ENCODE data around the gene SND1.

Gene SND1

GRCh38 chr7:127651556-127652332 is at the start of gene SND1:
SND1 (plus strand) TSS chr7:127652194; CDS start chr7:127652374, 180 bp downstream.
- peak; percentile 99 for DNase-seq

DNA sequence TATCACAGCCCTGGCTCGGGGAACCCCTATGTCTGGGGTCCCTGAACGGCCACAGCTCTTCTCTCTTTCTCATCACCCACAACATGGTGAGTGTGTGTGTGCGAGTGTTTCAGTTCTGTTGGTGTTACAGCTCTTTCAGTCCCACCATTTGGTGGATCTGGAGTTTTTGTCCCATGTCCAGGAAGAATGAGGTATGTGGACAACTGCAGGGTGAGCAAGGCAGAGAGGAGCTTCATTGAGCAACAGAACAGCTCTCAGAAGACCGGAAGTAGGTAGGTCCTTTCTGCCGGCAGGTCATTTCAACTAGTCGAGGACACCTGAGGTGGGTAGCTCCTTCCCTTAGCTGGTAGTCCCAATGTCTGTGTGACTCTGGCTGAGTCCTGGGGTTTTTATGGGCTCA is 43.5 kb upstream of the SND1 start:
- no peak for DNase-seq

DNA sequence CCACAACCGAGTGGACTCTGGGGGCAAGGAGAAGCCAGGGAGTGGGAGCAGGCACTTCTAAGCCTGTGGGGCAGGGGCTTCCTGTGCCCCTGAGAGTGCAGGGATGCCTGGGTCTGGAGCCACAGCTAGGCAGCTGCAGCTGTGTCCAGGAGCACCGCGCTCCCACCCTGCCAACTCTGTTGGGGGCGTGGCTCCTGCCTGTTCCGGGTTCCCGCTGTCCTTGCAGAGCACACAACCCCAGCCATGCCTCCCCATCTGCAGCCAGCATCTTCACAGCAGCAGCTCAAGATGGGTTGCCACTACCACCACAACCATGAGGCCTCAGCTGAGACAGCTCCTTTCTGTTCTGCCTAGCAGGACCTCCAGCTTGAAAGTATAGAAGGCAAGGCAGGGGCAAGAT is 42.7 kb upstream of the SND1 start:
- no peak for DNase-seq

- no peak for DNase-seq
Measured at GRCh38 chr7:127612263-127612662, 39.7 kb upstream of the SND1 start.

DNA sequence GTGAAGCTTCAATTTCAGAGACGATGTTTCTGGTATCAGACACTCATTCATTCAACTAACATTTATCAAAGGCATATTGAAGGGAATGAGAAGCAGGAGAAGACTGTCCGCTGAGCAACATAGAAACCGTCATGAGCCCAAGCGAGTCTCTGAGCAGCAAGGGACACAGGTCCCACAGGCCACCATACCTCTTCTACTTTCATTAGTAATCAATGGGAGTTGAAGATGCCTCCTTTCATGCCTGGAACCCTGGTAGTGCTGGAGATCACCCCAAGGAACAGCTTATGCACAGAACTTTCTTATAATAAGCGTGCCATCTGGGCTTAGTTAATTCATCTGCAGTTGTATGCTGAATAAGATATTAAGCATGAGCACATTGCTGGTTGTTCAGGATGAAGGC is 35.3 kb upstream of the SND1 start:
- DNase-seq: no peak

DNA sequence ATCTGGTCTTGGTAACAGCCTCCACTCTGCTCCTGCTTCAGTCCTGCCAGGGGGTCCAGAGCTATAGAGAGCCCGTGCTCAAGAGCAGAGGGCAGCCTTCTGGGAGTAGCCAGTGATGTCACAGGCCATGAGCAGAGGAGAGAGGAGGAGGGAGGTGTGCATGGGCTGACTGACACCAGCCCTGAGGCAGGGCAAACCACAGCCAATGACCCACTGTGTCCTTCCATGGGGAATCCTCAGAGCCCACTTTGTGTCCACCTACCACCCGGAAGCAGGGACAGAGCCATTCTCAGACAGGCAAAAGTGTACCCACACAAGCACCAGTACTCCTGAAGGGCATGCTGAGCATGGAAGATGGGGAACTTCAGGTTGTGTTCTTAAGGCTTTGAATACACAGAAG is 34.0 kb upstream of the SND1 start, which contains the start of gene PAX4:
PAX4 (minus strand) TSS at position 101 of the 400 bp plus-strand sequence. CDS start 2,214 bp downstream, outside the sequence.
- DNase-seq: no peak

GRCh38 chr7:127618775-127619174 is 33.2 kb upstream of the SND1 start:
- no peak for DNase-seq

DNA sequence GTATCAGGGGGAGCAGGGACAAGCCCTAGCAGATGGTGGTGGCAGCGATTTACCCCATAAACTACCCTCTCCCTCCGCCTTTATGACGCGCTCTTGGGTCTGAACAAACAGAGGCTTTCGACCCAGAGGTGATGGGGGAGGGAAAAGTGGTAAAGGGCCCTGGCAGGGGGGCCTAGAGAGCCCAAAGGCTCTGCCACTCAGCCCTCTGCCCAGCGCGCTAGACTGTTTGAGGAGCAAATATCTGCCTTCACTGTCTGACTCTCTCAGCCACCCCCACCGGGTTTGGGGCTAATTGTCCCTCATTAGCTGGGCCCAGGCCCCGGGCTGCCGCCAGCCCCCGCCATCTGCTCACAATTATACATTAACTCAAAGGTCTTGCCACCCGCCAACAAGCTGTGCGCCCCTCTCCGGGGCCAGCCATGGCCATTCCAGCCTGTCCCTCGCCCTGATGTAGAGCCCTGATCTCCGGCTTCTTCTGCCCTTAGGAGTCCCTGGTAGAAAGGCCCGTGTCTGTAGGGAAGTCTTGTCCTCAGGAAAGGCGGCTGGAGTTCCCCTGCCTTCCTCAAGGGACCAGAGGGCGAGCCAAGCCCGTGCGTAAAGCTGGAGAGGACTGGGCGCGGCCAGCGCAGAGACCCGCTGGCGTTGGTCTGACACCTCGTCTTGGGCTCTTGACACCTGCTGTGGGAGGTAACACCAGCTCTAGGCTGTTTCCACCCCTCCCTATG is 32.2 kb upstream of the SND1 start:
- DNase-seq: no peak

- DNase-seq: no peak
Measured at GRCh38 chr7:127620406-127621233, 31.4 kb upstream of the SND1 start.

- no peak for DNase-seq
Measured at GRCh38 chr7:127625331-127625730, 26.7 kb upstream of the SND1 start.

DNA sequence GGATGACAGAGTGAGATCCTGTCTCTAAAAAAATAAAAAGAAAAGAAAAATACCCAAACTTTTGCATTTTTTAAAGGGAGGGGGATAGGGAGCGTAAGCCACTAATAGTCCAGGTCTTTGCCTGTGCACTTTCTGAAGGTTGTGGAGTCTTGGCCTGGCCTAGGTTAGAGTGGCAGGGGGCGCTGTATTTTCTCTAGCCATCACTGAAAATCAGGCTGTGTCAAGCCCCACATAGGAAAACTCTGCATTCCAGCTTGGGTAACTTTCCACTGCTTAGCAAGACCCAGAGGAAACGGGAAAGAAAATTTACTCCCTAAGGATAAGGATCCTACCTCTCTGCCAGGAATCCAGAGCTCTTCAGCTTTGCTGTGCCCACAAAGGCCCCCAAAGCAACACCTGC is 23.5 kb upstream of the SND1 start:
- no peak for DNase-seq

DNA sequence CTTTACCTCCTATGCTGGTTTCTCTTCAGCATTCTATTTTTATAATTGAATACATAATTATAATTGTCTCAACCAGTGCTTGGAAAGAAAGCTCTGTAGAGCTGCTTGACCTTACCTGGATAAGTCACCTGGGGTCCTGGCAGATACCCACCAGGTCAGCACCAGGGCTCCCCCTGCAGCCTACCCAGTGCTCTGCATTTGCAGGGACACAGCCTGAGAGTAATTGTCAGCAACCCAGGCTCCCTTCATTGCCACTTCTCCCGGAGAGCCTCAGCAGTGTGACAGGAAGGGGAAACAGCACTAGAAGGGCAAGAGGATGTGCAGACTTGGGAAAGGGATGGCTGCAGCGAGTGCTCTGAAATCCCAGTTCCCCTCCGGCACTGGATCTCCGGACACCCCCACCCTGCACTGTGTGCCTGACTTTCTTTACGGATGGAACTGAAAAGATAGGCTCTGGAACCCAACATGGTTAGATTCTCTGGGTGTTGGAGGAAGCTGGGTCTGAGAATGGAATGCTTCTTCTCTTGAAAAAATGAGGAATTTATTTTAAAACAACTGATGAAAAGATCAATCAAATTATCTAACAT is 22.6 kb upstream of the SND1 start:
- peak; percentile 9 for DNase-seq

- DNase-seq: no peak
Measured at GRCh38 chr7:127632276-127632910, 19.6 kb upstream of the SND1 start.

- DNase-seq: no peak
Measured at GRCh38 chr7:127635659-127636285, 16.2 kb upstream of the SND1 start.

- no peak for DNase-seq
Measured at GRCh38 chr7:127638197-127638596, 13.8 kb upstream of the SND1 start.

DNA sequence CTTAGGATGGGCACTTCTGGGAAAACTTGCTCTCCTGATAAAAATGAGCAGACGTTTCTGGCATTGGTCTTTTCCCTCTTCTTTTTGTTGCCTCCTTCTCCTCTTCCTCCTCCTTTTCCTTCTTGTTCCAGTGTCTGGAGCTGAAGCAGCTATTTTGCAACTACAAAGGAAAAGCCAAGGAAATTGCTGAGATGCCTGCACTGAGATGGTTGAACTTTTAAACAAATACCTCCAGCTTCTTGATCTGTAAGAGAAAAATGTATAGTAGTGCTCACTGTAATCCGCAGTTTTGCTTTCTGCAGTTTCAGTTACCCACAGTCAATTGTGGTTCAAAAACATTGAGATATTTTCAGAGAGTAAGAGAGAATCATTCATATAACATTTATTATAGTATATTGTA is 7.5 kb upstream of the SND1 start:
- DNase-seq: no peak

- no peak for DNase-seq
Measured at GRCh38 chr7:127647636-127648035, 4.4 kb upstream of the SND1 start.

GRCh38 chr7:127648986-127649385 is 3.0 kb upstream of the SND1 start:
- DNase-seq: no peak

- DNase-seq: peak; percentile 44
Measured at GRCh38 chr7:127650847-127651555, 993 bp upstream of the SND1 start.

- no peak for DNase-seq
Measured at GRCh38 chr7:127652333-127653248, 597 bp downstream of the SND1 start.
